Measurements from ENCODE around the gene LPAR4. TPM values are rescaled to one million over a fixed set of nuclear protein-coding genes. Genes with fewer than 3 reads are reported as not detected.

LPAR4 gene
- total RNA-seq (10 to 100 TPM; 12.1 to 12.6 TPM), polyA plus RNA-seq (ENCODE audit: insufficient read length in 2 of 2) (10 to 100 TPM; 15.5 to 25.6 TPM)
- long read RNA-seq, donor 1, partial matches to known transcripts = 0 of 1 reads
- long read RNA-seq, donor 1, other reads (novel, unspliced or antisense) = 0 of 1 reads
- long read RNA-seq, donor 2, partial matches to known transcripts = 0 of 4 reads
- long read RNA-seq, donor 2, other reads (novel, unspliced or antisense) = 0 of 4 reads
- long read RNA-seq, donor 3, partial matches to known transcripts = 0 of 3 reads
- long read RNA-seq, donor 3, other reads (novel, unspliced or antisense) = 0 of 3 reads
- long read RNA-seq, donor 4, partial matches to known transcripts = 0 of 1 reads
- long read RNA-seq, donor 4, other reads (novel, unspliced or antisense) = 0 of 1 reads

- Histone ChIP-seq H3K36me3 (ENCODE audit: control insufficient read depth, insufficient read depth, low read length) (no peaks in the 10 kb centered on the region), H3K9me3 (ENCODE audit: control insufficient read depth, insufficient read depth, low read length) (no peaks in the 10 kb centered on the region), H3K4me1 (ENCODE audit: control insufficient read depth, insufficient read depth, low read length) (peaks cover 3% of the 10 kb centered on the region), H3K4me3 (ENCODE audit: low read depth, low read length) (peak within 1 kb of the TSS; percentile 40), H3K27ac (ENCODE audit: low read depth, low read length) (peak within 1 kb of the TSS; percentile 69), H3K27me3 (ENCODE audit: control insufficient read depth, insufficient read depth, low read length) (peaks cover 5% of the 10 kb centered on the region)
- WGBS (ENCODE audit: insufficient coverage) = 7% methylated on average over 6 of the region's 9 CpGs
- DNase-seq (ENCODE audit: low read depth in 4 of 6, low spot score in 6 of 6) = peak in 4 of 6 donors; percentile 39 to 83 (median 65)
These were observed at the start of gene LPAR4 for GRCh38 chrX:78747489-78747888. TSS of gene LPAR4 (plus strand) at chrX:78747720. CDS start at chrX:78754870, 7,150 bp downstream.

GRCh38 chrX:78706071-78706470 is 41.4 kb upstream of the LPAR4 start:
- Histone ChIP-seq H3K27me3 (ENCODE audit: control insufficient read depth, insufficient read depth, low read length) (no peaks in the 10 kb centered on the region), H3K4me1 (ENCODE audit: control insufficient read depth, insufficient read depth, low read length) (no peaks in the 10 kb centered on the region), H3K36me3 (ENCODE audit: control insufficient read depth, insufficient read depth, low read length) (no peaks in the 10 kb centered on the region), H3K27ac (ENCODE audit: low read depth, low read length) (no peak overlapping the region), H3K4me3 (ENCODE audit: low read depth, low read length) (no peak overlapping the region), H3K9me3 (ENCODE audit: control insufficient read depth, insufficient read depth, low read length) (no peaks in the 10 kb centered on the region)
- no peak for DNase-seq (ENCODE audit: low read depth in 4 of 6, low spot score in 6 of 6)
- WGBS (ENCODE audit: insufficient coverage) = no CpG with 5 or more reads among the region's 2 CpGs

- no peak overlapping the region for H3K4me3 ChIP-seq (ENCODE audit: low read depth, low read length)
- WGBS (ENCODE audit: insufficient coverage) = no CpG with 5 or more reads among the region's 2 CpGs
- no peak for DNase-seq (ENCODE audit: low read depth in 4 of 6, low spot score in 6 of 6)
- no peak overlapping the region for H3K27ac ChIP-seq (ENCODE audit: low read depth, low read length)
- H3K27me3 ChIP-seq (ENCODE audit: control insufficient read depth, insufficient read depth, low read length) = no peaks in the 10 kb centered on the region
- no peaks in the 10 kb centered on the region for H3K4me1 ChIP-seq (ENCODE audit: control insufficient read depth, insufficient read depth, low read length)
- H3K36me3 ChIP-seq (ENCODE audit: control insufficient read depth, insufficient read depth, low read length) = no peaks in the 10 kb centered on the region
- H3K9me3 ChIP-seq (ENCODE audit: control insufficient read depth, insufficient read depth, low read length) = no peaks in the 10 kb centered on the region
These were observed 39.3 kb upstream of the LPAR4 start for GRCh38 chrX:78708262-78708661.

- Histone ChIP-seq H3K4me3 (ENCODE audit: low read depth, low read length) (no peak overlapping the region), H3K36me3 (ENCODE audit: control insufficient read depth, insufficient read depth, low read length) (no peaks in the 10 kb centered on the region), H3K9me3 (ENCODE audit: control insufficient read depth, insufficient read depth, low read length) (no peaks in the 10 kb centered on the region), H3K27ac (ENCODE audit: low read depth, low read length) (no peak overlapping the region), H3K4me1 (ENCODE audit: control insufficient read depth, insufficient read depth, low read length) (no peaks in the 10 kb centered on the region), H3K27me3 (ENCODE audit: control insufficient read depth, insufficient read depth, low read length) (no peaks in the 10 kb centered on the region)
- WGBS (ENCODE audit: insufficient coverage) = 67% methylated on average over 2 of the region's 2 CpGs
- peak in 1 of 6 donors; percentile 1 for DNase-seq (ENCODE audit: low read depth in 4 of 6, low spot score in 6 of 6)
These were observed 38.7 kb upstream of the LPAR4 start for GRCh38 chrX:78708816-78709215.

- Histone ChIP-seq H3K27ac (ENCODE audit: low read depth, low read length) (no peak overlapping the region), H3K4me1 (ENCODE audit: control insufficient read depth, insufficient read depth, low read length) (no peaks in the 10 kb centered on the region), H3K36me3 (ENCODE audit: control insufficient read depth, insufficient read depth, low read length) (no peaks in the 10 kb centered on the region), H3K4me3 (ENCODE audit: low read depth, low read length) (no peak overlapping the region), H3K9me3 (ENCODE audit: control insufficient read depth, insufficient read depth, low read length) (no peaks in the 10 kb centered on the region), H3K27me3 (ENCODE audit: control insufficient read depth, insufficient read depth, low read length) (no peaks in the 10 kb centered on the region)
- no CpG with 5 or more reads among the region's 1 CpG for WGBS (ENCODE audit: insufficient coverage)
- no peak for DNase-seq (ENCODE audit: low read depth in 4 of 6, low spot score in 6 of 6)
These were observed 37.3 kb upstream of the LPAR4 start for GRCh38 chrX:78710171-78710570.

GRCh38 chrX:78712336-78712735 is 35.2 kb upstream of the LPAR4 start:
- H3K36me3 ChIP-seq (ENCODE audit: control insufficient read depth, insufficient read depth, low read length) = no peaks in the 10 kb centered on the region
- H3K27me3 ChIP-seq (ENCODE audit: control insufficient read depth, insufficient read depth, low read length) = no peaks in the 10 kb centered on the region
- no peaks in the 10 kb centered on the region for H3K9me3 ChIP-seq (ENCODE audit: control insufficient read depth, insufficient read depth, low read length)
- no peak overlapping the region for H3K4me3 ChIP-seq (ENCODE audit: low read depth, low read length)
- DNase-seq (ENCODE audit: low read depth in 4 of 6, low spot score in 6 of 6) = peak in 1 of 6 donors; percentile 61
- H3K4me1 ChIP-seq (ENCODE audit: control insufficient read depth, insufficient read depth, low read length) = no peaks in the 10 kb centered on the region
- H3K27ac ChIP-seq (ENCODE audit: low read depth, low read length) = no peak overlapping the region
- no CpG with 5 or more reads among the region's 1 CpG for whole genome bisulfite sequencing (ENCODE audit: insufficient coverage)

GRCh38 chrX:78725287-78725686 is 22.2 kb upstream of the LPAR4 start:
- Histone ChIP-seq H3K4me3 (ENCODE audit: low read depth, low read length) (no peak overlapping the region), H3K4me1 (ENCODE audit: control insufficient read depth, insufficient read depth, low read length) (no peaks in the 10 kb centered on the region), H3K9me3 (ENCODE audit: control insufficient read depth, insufficient read depth, low read length) (no peaks in the 10 kb centered on the region), H3K36me3 (ENCODE audit: control insufficient read depth, insufficient read depth, low read length) (no peaks in the 10 kb centered on the region), H3K27me3 (ENCODE audit: control insufficient read depth, insufficient read depth, low read length) (no peaks in the 10 kb centered on the region), H3K27ac (ENCODE audit: low read depth, low read length) (no peak overlapping the region)
- DNase-seq (ENCODE audit: low read depth in 4 of 6, low spot score in 6 of 6) = peak in 2 of 6 donors; percentile 27 to 66
- 63% methylated on average over 2 of the region's 2 CpGs for WGBS (ENCODE audit: insufficient coverage)

GRCh38 chrX:78746496-78746895 is 1.0 kb upstream of the LPAR4 start:
- no peaks in the 10 kb centered on the region for H3K36me3 ChIP-seq (ENCODE audit: control insufficient read depth, insufficient read depth, low read length)
- no peaks in the 10 kb centered on the region for H3K9me3 ChIP-seq (ENCODE audit: control insufficient read depth, insufficient read depth, low read length)
- H3K4me3 ChIP-seq (ENCODE audit: low read depth, low read length) = no peak overlapping the region
- peaks cover 5% of the 10 kb centered on the region for H3K27me3 ChIP-seq (ENCODE audit: control insufficient read depth, insufficient read depth, low read length)
- H3K27ac ChIP-seq (ENCODE audit: low read depth, low read length) = no peak overlapping the region
- H3K4me1 ChIP-seq (ENCODE audit: control insufficient read depth, insufficient read depth, low read length) = peaks cover 3% of the 10 kb centered on the region
- DNase-seq (ENCODE audit: low read depth in 4 of 6, low spot score in 6 of 6) = peak in 1 of 6 donors; percentile 35

- peak overlapping the region; percentile 69 for H3K27ac ChIP-seq (ENCODE audit: low read depth, low read length)
- WGBS (ENCODE audit: insufficient coverage) = 23% methylated on average over 3 of the region's 5 CpGs
These were observed 451 bp downstream of the LPAR4 start for GRCh38 chrX:78747971-78748370.

GRCh38 chrX:78748846-78749245 is 1.3 kb downstream of the LPAR4 start:
- Histone ChIP-seq H3K27me3 (ENCODE audit: control insufficient read depth, insufficient read depth, low read length) (peaks cover 5% of the 10 kb centered on the region), H3K27ac (ENCODE audit: low read depth, low read length) (no peak overlapping the region), H3K36me3 (ENCODE audit: control insufficient read depth, insufficient read depth, low read length) (no peaks in the 10 kb centered on the region)

More at GRCh38 chrX:78747971-78748370, 451 bp downstream of the LPAR4 start:
- peaks cover 5% of the 10 kb centered on the region for H3K27me3 ChIP-seq (ENCODE audit: control insufficient read depth, insufficient read depth, low read length)
- DNase-seq (ENCODE audit: low read depth in 4 of 6, low spot score in 6 of 6) = peak in 2 of 6 donors; percentile 17 to 36
- no peaks in the 10 kb centered on the region for H3K9me3 ChIP-seq (ENCODE audit: control insufficient read depth, insufficient read depth, low read length)
- no peaks in the 10 kb centered on the region for H3K36me3 ChIP-seq (ENCODE audit: control insufficient read depth, insufficient read depth, low read length)
- peak overlapping the region; percentile 40 for H3K4me3 ChIP-seq (ENCODE audit: low read depth, low read length)
- H3K4me1 ChIP-seq (ENCODE audit: control insufficient read depth, insufficient read depth, low read length) = peaks cover 3% of the 10 kb centered on the region

More at GRCh38 chrX:78748846-78749245, 1.3 kb downstream of the LPAR4 start:
- 25% methylated on average over 1 of the region's 2 CpGs for WGBS (ENCODE audit: insufficient coverage)
- Histone ChIP-seq H3K9me3 (ENCODE audit: control insufficient read depth, insufficient read depth, low read length) (no peaks in the 10 kb centered on the region), H3K4me1 (ENCODE audit: control insufficient read depth, insufficient read depth, low read length) (peaks cover 3% of the 10 kb centered on the region), H3K4me3 (ENCODE audit: low read depth, low read length) (peak overlapping the region; percentile 40)
- DNase-seq (ENCODE audit: low read depth in 4 of 6, low spot score in 6 of 6) = no peak
